COR-L47 (cell line): Measurements from ENCODE around the gene BARHL1.

Experiments used
- DNase-seq: peaks from one replicate; lab custom pipeline; 2025; lab: John Stamatoyannopoulos, UW

BARHL1 gene

GRCh38 chr9:132582276-132582785 is at the start of gene BARHL1:
TSS of gene BARHL1 (plus strand) at chr9:132582606. CDS start at chr9:132582798, 192 bp downstream.
- no peak for DNase-seq

- no peak for DNase-seq
Observed at GRCh38 chr9:132534832-132535231, 47.6 kb upstream of the BARHL1 start.

GRCh38 chr9:132536124-132536523 is 46.3 kb upstream of the BARHL1 start:
- DNase-seq: no peak

- no peak for DNase-seq
Observed at GRCh38 chr9:132537352-132537751, 45.1 kb upstream of the BARHL1 start.

- DNase-seq: no peak
Observed at GRCh38 chr9:132538071-132538470, 44.3 kb upstream of the BARHL1 start.

GRCh38 chr9:132539096-132539495 is 43.3 kb upstream of the BARHL1 start:
- no peak for DNase-seq

GRCh38 chr9:132541051-132541450 is 41.4 kb upstream of the BARHL1 start:
- no peak for DNase-seq

- DNase-seq: no peak
Observed at GRCh38 chr9:132541870-132542830, 40.3 kb upstream of the BARHL1 start.

- DNase-seq: no peak
Observed at GRCh38 chr9:132543251-132543650, 39.2 kb upstream of the BARHL1 start.

- no peak for DNase-seq
Observed at GRCh38 chr9:132543960-132544359, 38.4 kb upstream of the BARHL1 start.

GRCh38 chr9:132545578-132545977 is 36.8 kb upstream of the BARHL1 start:
- no peak for DNase-seq

GRCh38 chr9:132546148-132547051 is 36.0 kb upstream of the BARHL1 start:
- peak; percentile 89 for DNase-seq

GRCh38 chr9:132547052-132547431 is 35.4 kb upstream of the BARHL1 start:
- DNase-seq: no peak

GRCh38 chr9:132547436-132547835 is 35.0 kb upstream of the BARHL1 start:
- DNase-seq: no peak

- no peak for DNase-seq
Observed at GRCh38 chr9:132547976-132548730, 34.3 kb upstream of the BARHL1 start.

GRCh38 chr9:132548751-132549640 is 33.4 kb upstream of the BARHL1 start:
- DNase-seq: no peak

GRCh38 chr9:132551556-132551955 is 30.9 kb upstream of the BARHL1 start:
- DNase-seq: no peak

GRCh38 chr9:132552041-132552440 is 30.4 kb upstream of the BARHL1 start:
- no peak for DNase-seq

- no peak for DNase-seq
Observed at GRCh38 chr9:132554755-132555154, 27.7 kb upstream of the BARHL1 start.

GRCh38 chr9:132555528-132555927 is 26.9 kb upstream of the BARHL1 start:
- no peak for DNase-seq

- DNase-seq: no peak
Observed at GRCh38 chr9:132556235-132556634, 26.2 kb upstream of the BARHL1 start.
